B cell (primary cell): ENCODE results near the gene SNCA. TPM values are rescaled to one million over a fixed set of nuclear protein-coding genes. Genes with fewer than 3 reads are reported as not detected.

Experiments
- ATAC-seq: fragments of 200-7000 bp; cut with Tn5 transposase; one replicate; pipeline ENCODE4 v1.10.0; 2021; ENCODE audit warnings: low read depth, mild to moderate bottlenecking, moderate number of reproducible peaks, moderate library complexity
- CTCF ChIA-PET: fragments of 350-600 bp; sonication (Branson Sonifier 250); formaldehyde crosslinking; loops from one replicate; lab custom pipeline; 2021; ENCODE audit warnings: antibody characterized with exemption, inconsistent platforms; lab: Charles Lee
- POLR2A ChIA-PET: fragments of 350-600 bp; sonication (Branson Sonifier 250); formaldehyde crosslinking; loops from one replicate; lab custom pipeline; 2021; ENCODE audit warnings: antibody characterized with exemption; lab: Charles Lee
- DNase-seq: peaks from one replicate; pipeline ENCODE4 v3.0.0; 2013
- H2AFZ ChIP-seq: 2 replicates; pipeline ENCODE4 v1.6.1; 2012; ENCODE audit warnings: mild to moderate bottlenecking, low read depth, low read length; ENCODE audit not compliant: insufficient read depth, poor library complexity, severe bottlenecking
- H3K27ac ChIP-seq, 2 donors: 1 replicate in 1 of 2; 2 replicates in 1 of 2; pipeline ENCODE4 v1.5.1; 2012 to 2013; ENCODE audit warnings: low read length in 2 of 2, mild to moderate bottlenecking in 2 of 2, moderate library complexity in 1 of 2
- H3K27me3 ChIP-seq, 4 experiments: fragments of 200-600 bp in 1 of 4; sonication (generic) in 1 of 4; replicated peaks in 1 of 4; 1 replicate in 2 of 4; 2 replicates in 2 of 4; pipeline versions ENCODE4 v1.6.1 to v1.7.0; 2013 to 2016; ENCODE audit warnings: low read length in 3 of 4, mild to moderate bottlenecking in 2 of 4, mixed read lengths in 1 of 4, moderate library complexity in 1 of 4; ENCODE audit not compliant: insufficient read depth in 4 of 4, control insufficient read depth in 3 of 4; ENCODE audit errors: control extremely low read depth in 1 of 4
- H3K36me3 ChIP-seq, 2 experiments: replicated peaks in 1 of 2; 1 replicate in 1 of 2; 2 replicates in 1 of 2; pipeline versions ENCODE4 v1.6.1 to v1.7.1; 2013; ENCODE audit warnings: low read length in 1 of 2; ENCODE audit not compliant: insufficient read depth in 2 of 2, control insufficient read depth in 1 of 2; ENCODE audit errors: control extremely low read depth in 1 of 2, extremely low read depth in 1 of 2
- H3K4me1 ChIP-seq, 2 donors: fragments of 200-600 bp in 1 of 2; sonication (generic) in 1 of 2; 1 replicate in 1 of 2; 2 replicates in 1 of 2; pipeline versions ENCODE4 v1.5.1 to v1.6.1; 2013 to 2017; ENCODE audit warnings: low read length in 2 of 2; ENCODE audit not compliant: control insufficient read depth in 2 of 2, insufficient read depth in 2 of 2
- H3K4me2 ChIP-seq: replicated peaks from 2 replicates; pipeline ENCODE3; 2012; ENCODE audit warnings: mild to moderate bottlenecking, low read depth, low read length; ENCODE audit not compliant: poor library complexity, severe bottlenecking
- H3K4me3 ChIP-seq, 5 experiments: fragments of 200-600 bp in 1 of 5; sonication (generic) in 1 of 5; 1 replicate in 3 of 5; 2 replicates in 2 of 5; pipeline versions ENCODE4 v1.5.1 to v1.7.0; 2011 to 2016; ENCODE audit warnings: low read length in 4 of 5, mild to moderate bottlenecking in 4 of 5, low read depth in 2 of 5, control low read depth in 1 of 5, moderate library complexity in 1 of 5; ENCODE audit not compliant: insufficient read depth in 1 of 5; ENCODE audit errors: control extremely low read depth in 1 of 5, extremely low read depth in 1 of 5
- H3K79me2 ChIP-seq: fragments of 200-600 bp; sonication (generic); one replicate; pipeline ENCODE4 v1.6.0; 2016; ENCODE audit warnings: low read length; ENCODE audit not compliant: control insufficient read depth, insufficient read depth
- H3K9ac ChIP-seq: fragments of 200-600 bp; sonication (generic); 2 replicates; pipeline ENCODE4 v1.6.1; 2017; ENCODE audit warnings: mild to moderate bottlenecking, low read length, moderate library complexity
- H3K9me3 ChIP-seq, 3 donors: one replicate each; pipeline versions ENCODE4 v1.6.1 to v1.7.1; 2013; ENCODE audit warnings: low read length in 2 of 3; ENCODE audit not compliant: control insufficient read depth in 2 of 3, insufficient read depth in 1 of 3; ENCODE audit errors: control extremely low read depth in 1 of 3
- H4K20me1 ChIP-seq: 2 replicates; pipeline ENCODE4 v1.6.0; 2012; ENCODE audit warnings: mild to moderate bottlenecking, low read length; ENCODE audit not compliant: insufficient read depth, control insufficient read depth, poor library complexity, severe bottlenecking
- H3K27ac Mint-ChIP-seq: one replicate; pipeline ENCODE4 v1.8.0; 2021; ENCODE audit warnings: mixed read lengths
- H3K27me3 Mint-ChIP-seq: one replicate; pipeline ENCODE4 v1.8.0; 2021; ENCODE audit warnings: mixed read lengths
- H3K4me1 Mint-ChIP-seq: one replicate; pipeline ENCODE4 v1.8.0; 2021; ENCODE audit warnings: mixed read lengths
- H3K4me3 Mint-ChIP-seq: one replicate; pipeline ENCODE4 v1.8.0; 2021; ENCODE audit warnings: mixed read lengths
- H3K9me3 Mint-ChIP-seq: one replicate; pipeline ENCODE4 v1.8.0; 2022; ENCODE audit warnings: mixed read lengths; ENCODE audit not compliant: insufficient read depth
- EZH2 ChIP-seq: IDR thresholded peaks from 2 replicates; pipeline ENCODE4 v1.6.1; 2012; ENCODE audit warnings: borderline replicate concordance, low read depth, mild to moderate bottlenecking, moderate library complexity, low read length; ENCODE audit not compliant: insufficient read depth, poor library complexity, severe bottlenecking
- WGBS: methylation state at CpG from one replicate; pipeline ENCODE4 v1.1.5; 2013; ENCODE audit warnings: missing lambda C conversion rate; ENCODE audit not compliant: insufficient coverage; 5-methylcytosine and 5-hydroxymethylcytosine counted together
- intact Hi-C: fragments of 100-400 bp; cut with micrococcal nuclease; formaldehyde crosslinking; loops from one replicate; pipeline ENCODE4 v1.10.0; 2022
- polyA plus RNA-seq: library from polyadenylated mRNA; depleted of rRNA; stranded (reverse); fragments of >200 nt; gene quantifications from 2 replicates; pipeline ENCODE4 v1.2.3, GENCODE V29; 2012
- total RNA-seq, 2 donors: library from RNA; stranded (reverse); fragments of 120-200 nt in 1 of 2; gene quantifications; 1 replicate in 1 of 2; 2 replicates in 1 of 2; pipeline versions ENCODE4 v1.2.3 to v1.2.4, GENCODE V29; 2013 to 2022
- TF ChIP-seq, protein P1 (sequence below): fragments of 200-600 bp; IDR thresholded peaks from one replicate; pipeline ENCODE4 v1.8.0; 2022; ENCODE audit warnings: antibody characterized with exemption, mild to moderate bottlenecking

Gene SNCA
- total and polyA plus RNA-seq, 2 donors (not counting 1 experiment from before 2014, with no cell fraction given): 0.48 to 1.3 TPM

DNA sequence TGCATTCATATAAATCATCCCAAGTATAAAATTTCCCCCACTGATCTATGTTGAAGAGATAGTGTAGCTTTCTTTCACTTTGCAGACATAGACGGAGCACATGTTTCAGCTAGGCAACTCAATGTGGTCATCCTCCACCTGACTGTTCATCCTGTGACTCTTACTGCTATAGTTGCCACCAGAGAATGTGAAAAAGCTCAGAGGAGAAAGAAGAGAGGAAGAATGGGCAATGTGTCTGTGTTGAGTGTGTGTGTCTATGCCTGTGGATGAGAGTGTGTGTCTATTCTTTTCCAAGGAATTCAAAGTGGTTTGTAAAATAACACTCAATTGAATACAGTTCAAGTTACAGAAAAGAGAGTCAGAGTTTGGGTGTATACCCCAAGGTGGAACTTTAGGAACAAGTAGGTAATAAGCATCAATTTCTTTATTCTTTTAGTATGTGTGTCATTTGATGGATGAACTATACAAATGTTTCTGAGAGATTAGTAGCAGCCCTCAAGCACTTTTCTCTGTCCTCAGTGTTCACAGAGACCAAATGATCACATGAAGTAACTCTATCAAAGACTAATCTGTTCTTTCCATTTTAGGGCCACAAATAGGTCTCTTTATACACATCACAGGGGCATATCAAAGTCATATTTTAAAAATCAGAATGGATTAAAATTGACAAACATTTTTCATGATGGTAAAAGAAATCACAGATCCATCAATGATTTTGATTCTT is 2.3 kb downstream of the SNCA start:
- intact Hi-C loops: no loop called here
- H3K9me3 Mint-ChIP-seq: no peaks in the 10 kb centered on the region
- TF ChIP-seq, protein P1, sequence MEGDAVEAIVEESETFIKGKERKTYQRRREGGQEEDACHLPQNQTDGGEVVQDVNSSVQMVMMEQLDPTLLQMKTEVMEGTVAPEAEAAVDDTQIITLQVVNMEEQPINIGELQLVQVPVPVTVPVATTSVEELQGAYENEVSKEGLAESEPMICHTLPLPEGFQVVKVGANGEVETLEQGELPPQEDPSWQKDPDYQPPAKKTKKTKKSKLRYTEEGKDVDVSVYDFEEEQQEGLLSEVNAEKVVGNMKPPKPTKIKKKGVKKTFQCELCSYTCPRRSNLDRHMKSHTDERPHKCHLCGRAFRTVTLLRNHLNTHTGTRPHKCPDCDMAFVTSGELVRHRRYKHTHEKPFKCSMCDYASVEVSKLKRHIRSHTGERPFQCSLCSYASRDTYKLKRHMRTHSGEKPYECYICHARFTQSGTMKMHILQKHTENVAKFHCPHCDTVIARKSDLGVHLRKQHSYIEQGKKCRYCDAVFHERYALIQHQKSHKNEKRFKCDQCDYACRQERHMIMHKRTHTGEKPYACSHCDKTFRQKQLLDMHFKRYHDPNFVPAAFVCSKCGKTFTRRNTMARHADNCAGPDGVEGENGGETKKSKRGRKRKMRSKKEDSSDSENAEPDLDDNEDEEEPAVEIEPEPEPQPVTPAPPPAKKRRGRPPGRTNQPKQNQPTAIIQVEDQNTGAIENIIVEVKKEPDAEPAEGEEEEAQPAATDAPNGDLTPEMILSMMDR: no peak
- TF ChIP-seq EZH2: no peak
- peaks cover 22% of the 10 kb centered on the region for H3K4me1 Mint-ChIP-seq
- no peak overlapping the region for H3K4me3 Mint-ChIP-seq
- DNase-seq: no peak
- H3K4me1 ChIP-seq: peaks cover 24% of the 10 kb centered on the region in 2 donors
- no CpG with 5 or more reads among the region's 1 CpG for WGBS
- peaks cover 0 to 28% (median 26%) of the 10 kb centered on the region in 4 experiments for H3K27me3 ChIP-seq
- no peak overlapping the region for H3K27ac ChIP-seq
- H3K27ac Mint-ChIP-seq: no peak overlapping the region
- H2AFZ ChIP-seq: no peak overlapping the region
- H3K4me2 ChIP-seq: no peak overlapping the region
- ATAC-seq: no peak
- H3K4me3 ChIP-seq: no peak overlapping the region
- no peaks in the 10 kb centered on the region for H4K20me1 ChIP-seq
- no peaks in the 10 kb centered on the region for H3K79me2 ChIP-seq
- CTCF ChIA-PET: no interaction called here
- no peaks in the 10 kb centered on the region for H3K36me3 ChIP-seq
- POLR2A ChIA-PET: no interaction called here
- H3K27me3 Mint-ChIP-seq: peaks cover 35% of the 10 kb centered on the region
- H3K9ac ChIP-seq: no peak overlapping the region
- H3K9me3 ChIP-seq: peaks cover 0 to 15% (median 0%) of the 10 kb centered on the region in 3 donors

DNA sequence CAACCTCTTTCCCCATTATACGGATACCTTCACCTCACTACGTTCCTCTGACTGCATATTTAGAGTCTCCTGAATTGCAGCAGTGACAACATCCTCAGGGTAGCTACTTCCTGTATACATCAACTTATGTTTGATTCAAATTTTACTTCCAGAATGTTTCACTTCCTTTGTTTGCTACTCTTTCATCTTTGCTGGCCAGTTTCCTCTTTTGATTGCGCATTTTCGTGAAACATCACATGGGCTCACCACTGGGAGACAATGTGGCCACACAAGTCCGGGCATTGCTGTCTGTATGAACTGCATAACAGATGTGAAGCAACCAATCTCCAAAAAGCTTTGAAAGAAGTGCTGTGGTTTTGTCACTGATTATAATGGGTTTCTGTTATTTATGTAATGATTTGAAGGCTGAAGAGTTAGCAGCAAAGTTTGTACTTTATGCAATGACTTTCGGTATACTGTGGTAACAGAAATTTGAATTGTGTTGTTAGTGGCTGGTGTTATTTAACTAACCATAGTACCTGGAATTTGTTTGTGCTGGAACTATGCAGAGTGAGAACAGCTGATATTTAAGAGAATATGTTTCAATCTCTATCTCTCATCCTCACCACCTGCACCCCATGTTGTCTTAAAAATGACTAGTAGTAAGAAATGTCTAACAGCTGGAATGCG is 7.4 kb downstream of the SNCA start:
- H3K4me2 ChIP-seq: peak overlapping the region; percentile 56
- WGBS: 0% methylated on average over 5 of the region's 7 CpGs

More for the DNA sequence above, 7.4 kb downstream of the SNCA start:
- TF ChIP-seq EZH2: no peak
- TF ChIP-seq, protein P1: no peak
- no peaks in the 10 kb centered on the region for H3K27me3 ChIP-seq
- ATAC-seq (peak; percentile 60), DNase-seq (peak; percentile 66)
- Mint-ChIP-seq H3K4me1 (peaks cover 11% of the 10 kb centered on the region), H3K27ac (peak overlapping the region; percentile 4), H3K4me3 (peak overlapping the region; percentile 32), H3K9me3 (no peaks in the 10 kb centered on the region), H3K27me3 (peaks cover 4% of the 10 kb centered on the region)
- H3K9ac ChIP-seq: peak overlapping the region; percentile 2
- CTCF ChIA-PET: no interaction called here
- peak overlapping the region in 1 of 2 donors; percentile 6 for H3K27ac ChIP-seq
- POLR2A ChIA-PET: no interaction called here
- H4K20me1 ChIP-seq: no peaks in the 10 kb centered on the region
- intact Hi-C loops: no loop called here
- H3K4me1 ChIP-seq: peaks cover 7 to 8% of the 10 kb centered on the region in 2 donors
- no peaks in the 10 kb centered on the region for H3K36me3 ChIP-seq
- peak overlapping the region in 2 of 5 experiments; percentile 18 to 22 for H3K4me3 ChIP-seq
- H2AFZ ChIP-seq: peak overlapping the region; percentile 24
- no peaks in the 10 kb centered on the region for H3K9me3 ChIP-seq
- H3K79me2 ChIP-seq: no peaks in the 10 kb centered on the region
